Measurements from ENCODE around the gene IGF2BP3.

DNA sequence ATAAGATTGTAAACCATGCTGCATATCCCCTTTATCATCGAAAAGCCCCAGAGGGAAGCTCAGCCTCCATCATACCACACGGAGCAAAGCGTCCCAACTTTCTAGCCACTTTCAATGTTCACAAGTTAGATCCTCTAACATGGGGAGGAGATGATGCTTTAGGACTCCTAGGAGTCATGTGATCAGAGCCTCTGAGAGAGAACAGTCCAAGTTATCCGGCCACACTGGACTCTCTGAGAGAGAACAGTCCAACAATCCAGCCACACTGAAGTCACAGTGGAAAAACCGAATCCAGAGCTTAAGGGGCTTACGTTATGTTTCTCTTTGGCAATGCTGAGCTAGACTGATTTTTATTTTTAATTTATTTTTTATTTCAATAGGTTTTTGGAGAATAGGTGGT, 98.6 kb downstream of the IGF2BP3 start:
- TF ChIP-seq, protein P1, sequence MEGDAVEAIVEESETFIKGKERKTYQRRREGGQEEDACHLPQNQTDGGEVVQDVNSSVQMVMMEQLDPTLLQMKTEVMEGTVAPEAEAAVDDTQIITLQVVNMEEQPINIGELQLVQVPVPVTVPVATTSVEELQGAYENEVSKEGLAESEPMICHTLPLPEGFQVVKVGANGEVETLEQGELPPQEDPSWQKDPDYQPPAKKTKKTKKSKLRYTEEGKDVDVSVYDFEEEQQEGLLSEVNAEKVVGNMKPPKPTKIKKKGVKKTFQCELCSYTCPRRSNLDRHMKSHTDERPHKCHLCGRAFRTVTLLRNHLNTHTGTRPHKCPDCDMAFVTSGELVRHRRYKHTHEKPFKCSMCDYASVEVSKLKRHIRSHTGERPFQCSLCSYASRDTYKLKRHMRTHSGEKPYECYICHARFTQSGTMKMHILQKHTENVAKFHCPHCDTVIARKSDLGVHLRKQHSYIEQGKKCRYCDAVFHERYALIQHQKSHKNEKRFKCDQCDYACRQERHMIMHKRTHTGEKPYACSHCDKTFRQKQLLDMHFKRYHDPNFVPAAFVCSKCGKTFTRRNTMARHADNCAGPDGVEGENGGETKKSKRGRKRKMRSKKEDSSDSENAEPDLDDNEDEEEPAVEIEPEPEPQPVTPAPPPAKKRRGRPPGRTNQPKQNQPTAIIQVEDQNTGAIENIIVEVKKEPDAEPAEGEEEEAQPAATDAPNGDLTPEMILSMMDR (conservative IDR thresholded peaks at IDR 0.05) = no peak
- TF ChIP-seq EZH2 (IDR thresholded peaks at IDR 0.05; ENCODE audit: low read depth) = no peak

Data from PC-9 (cell line).